Middle frontal gyrus (tissue), 1 donor: Measurements from ENCODE around the gene MYO7B.
"Not testable (repeated sequence)": the region's sequence is repeated elsewhere in the genome, so short reads cannot be mapped to it uniquely, and the experiment has no call there.

Experiments
- DNase-seq: peaks from one replicate; pipeline ENCODE4 v3.0.0-alpha.2; 2015; ENCODE audit warnings: low spot score; ENCODE audit errors: extremely low spot score

The MYO7B gene

DNA sequence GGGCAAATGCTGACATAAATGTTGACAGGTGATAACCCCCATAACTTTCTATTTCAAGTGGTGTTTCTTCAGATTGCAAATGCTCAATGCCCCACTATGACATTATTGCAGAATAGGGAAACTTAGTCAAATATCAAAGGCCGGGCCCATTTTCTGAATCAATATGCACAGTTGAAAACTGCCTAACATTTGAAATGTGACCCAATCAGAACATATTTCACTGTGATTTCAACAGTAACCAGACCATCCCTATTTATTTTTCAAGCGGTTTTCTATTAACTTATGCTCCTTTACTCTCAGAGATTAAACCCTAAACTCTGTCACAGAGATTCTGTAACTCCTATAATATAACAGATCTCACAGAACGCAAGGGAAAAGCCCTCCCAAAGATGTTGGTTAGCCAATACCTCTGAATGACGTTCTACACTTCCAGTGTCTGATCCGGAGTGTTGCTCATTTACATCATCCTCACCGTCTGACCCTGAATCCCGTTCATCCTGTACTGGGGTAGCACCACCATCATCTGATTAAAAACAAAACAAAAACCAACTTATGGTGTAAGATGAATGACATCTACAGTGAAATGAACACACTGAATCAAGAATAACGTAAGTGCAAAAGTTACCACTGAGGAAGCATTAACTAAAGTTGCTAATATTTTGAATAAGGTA lies 12.1 kb upstream of the MYO7B start:
- DNase-seq: no peak

DNA sequence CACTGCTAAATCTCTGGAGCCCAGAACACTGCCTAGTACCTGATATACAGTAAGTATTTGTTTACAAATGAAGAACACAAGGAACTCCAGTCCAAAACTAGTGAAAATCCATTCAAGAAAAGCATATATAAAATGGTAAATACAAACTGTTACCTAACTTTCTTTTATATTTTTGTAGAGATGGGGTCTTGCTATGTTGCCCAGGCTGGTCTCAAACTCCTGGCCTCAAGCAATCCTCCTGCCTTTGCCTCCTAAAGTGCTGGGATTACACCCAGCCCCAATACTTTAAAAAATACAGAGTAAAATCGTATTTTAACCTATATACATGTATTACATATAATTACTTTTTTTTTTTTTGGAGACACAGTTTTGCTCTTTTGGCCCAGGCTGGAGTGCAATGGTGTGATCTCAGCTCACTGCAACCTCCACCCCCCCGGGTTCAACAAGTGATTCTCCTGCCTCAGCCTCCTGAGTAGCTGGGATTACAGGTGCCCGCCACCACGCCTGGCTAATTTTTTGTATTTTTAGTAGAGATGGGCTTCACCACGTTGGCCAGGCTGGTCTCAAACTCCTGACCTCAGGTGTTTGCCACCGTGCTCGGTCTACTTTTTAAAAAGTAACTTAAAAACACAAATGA lies 11.2 kb upstream of the MYO7B start:
- DNase-seq: not testable (repeated sequence)

DNA sequence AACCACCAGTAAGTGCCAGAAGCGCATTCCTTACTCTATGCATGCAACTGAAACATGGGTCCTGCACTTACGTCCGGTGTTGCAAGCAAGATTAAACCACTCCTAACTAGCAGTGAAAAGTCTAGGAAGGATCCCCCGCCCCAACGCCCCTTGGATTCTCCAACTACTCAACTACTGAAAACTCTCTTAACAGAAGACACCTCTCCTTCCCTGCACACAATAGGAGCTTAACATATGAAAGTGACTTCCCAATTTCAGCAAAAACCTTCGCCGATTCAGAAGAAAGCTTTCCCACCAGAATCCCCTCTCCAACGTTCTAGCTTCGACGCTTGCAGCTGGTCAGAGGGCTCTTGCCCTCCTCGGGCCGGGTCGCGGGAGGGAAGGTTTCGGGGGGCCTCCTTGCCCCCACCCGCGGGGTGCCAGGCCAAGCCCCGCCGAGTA lies 9.8 kb upstream of the MYO7B start:
- DNase-seq: no peak

DNA sequence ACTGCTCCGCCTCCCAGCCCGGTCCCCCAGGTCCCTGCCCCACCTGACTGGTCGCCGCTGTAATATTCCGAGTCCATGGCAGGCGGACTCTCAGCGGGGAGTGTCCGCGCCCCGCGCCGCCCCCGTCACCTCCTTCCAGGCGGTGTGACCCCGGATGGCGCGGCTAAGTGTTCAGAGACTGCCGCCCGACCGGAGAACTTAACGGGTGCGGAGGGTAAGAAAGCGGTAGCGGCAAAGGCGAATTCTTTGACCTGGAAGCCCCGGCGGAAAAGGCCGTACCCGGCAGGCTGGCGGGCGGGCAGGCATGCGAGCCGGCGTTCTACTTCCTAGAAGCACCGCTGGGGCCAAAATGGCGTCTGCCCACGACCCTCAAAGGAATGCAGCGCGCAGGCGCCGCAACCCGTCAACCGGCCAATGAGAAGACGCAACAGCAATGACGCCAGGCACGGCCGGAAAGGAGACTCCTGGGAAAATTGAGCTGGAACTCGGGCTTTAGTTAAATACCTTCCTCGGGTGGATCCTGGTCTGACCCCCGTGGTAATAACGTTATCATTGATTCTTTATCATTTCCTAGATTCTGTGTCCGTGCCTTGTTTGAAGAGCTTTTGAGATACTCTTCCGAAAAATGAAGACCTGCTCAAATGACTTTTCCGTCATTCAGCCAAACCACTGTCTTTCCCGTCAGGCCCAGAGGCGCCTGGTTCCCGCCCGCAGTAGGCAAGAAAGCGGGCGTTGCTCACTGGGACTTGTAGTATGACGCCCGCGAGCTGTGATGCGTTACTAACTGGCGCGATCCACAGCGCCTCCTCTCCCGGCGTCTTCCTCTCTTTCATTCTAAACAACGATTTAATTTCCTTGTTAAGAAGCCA lies 9.1 kb upstream of the MYO7B start, which contains the start of gene IWS1:
TSS of gene IWS1 (minus strand) at position 358 of the 869 bp plus-strand sequence. CDS start at position 77, 281 bp downstream.
- peak; percentile 93 for DNase-seq

DNA sequence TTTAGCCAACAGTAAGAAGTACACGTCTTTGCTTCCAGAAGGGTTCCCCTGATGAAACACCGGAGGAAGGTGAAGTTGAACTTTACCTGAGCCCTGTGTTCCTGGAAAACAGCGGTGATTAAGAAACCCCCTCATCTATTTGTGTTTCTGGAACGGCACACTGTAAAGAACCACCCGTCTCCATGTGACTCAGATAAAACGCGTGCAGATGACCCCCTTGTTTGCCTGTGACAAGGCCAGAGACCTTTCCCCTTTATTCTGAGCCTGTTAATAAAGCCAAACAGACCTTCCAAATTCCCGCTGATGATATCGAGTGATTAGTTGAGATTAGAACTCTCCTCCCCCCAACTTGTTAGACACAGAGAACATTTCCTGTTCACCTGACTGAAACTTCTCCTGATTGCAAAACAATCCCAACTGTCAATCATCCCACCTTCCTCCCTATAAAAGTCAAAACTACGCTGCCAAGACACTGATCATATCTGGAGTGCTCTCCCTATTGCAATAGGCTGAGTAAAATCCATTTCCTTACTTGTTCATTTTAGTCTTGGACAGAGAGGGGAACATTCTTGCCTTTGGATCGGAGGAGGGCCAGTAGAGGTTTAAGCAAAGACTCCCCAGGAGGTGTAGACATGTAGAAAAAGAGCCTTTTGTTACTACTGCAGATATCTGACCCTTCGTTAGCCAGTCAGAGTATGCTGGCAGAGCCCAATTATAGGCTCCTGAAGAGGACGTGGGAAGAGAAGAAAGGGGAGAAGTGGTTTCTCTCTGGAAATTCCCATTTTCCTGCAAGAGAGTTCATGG lies 8.3 kb upstream of the MYO7B start:
- no peak for DNase-seq

DNA sequence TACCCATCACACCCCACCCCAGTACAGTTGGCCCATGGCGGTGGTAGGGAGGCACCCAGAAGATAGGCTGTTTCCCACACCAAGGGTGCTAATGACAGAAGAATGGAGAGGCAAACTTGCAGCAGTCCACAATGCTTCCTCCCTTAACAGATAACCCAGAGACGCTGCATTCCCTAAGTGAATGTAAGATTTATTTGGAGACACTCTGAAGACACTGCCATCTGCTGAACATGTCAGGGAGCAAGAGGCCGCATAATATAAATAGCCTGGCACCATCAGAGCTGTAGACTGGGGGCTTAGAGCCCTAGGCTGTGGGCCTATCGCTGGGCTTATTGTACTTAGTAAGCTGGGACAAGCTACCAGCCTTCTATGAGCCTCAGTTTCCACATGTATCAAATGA lies 7.0 kb upstream of the MYO7B start:
- DNase-seq: no peak

DNA sequence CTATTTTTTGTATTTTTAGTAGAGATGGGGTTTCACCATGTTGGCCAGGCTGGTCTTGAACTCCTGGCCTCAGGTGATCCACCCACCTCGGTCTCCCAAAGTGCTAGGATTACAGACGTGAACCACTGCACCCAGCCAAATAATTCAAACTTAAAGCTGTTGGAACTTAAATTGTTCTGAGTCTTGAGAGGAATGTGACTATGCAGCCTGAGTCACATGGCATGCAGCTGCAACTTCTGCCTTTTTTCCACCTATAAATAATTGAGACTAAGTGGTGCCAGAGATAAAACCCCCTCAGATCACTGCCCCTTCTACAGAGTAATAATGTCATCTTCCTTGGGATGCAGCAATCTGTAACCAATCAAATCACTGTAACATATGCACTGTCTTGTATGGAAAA lies 6.1 kb upstream of the MYO7B start:
- not testable (repeated sequence) for DNase-seq

DNA sequence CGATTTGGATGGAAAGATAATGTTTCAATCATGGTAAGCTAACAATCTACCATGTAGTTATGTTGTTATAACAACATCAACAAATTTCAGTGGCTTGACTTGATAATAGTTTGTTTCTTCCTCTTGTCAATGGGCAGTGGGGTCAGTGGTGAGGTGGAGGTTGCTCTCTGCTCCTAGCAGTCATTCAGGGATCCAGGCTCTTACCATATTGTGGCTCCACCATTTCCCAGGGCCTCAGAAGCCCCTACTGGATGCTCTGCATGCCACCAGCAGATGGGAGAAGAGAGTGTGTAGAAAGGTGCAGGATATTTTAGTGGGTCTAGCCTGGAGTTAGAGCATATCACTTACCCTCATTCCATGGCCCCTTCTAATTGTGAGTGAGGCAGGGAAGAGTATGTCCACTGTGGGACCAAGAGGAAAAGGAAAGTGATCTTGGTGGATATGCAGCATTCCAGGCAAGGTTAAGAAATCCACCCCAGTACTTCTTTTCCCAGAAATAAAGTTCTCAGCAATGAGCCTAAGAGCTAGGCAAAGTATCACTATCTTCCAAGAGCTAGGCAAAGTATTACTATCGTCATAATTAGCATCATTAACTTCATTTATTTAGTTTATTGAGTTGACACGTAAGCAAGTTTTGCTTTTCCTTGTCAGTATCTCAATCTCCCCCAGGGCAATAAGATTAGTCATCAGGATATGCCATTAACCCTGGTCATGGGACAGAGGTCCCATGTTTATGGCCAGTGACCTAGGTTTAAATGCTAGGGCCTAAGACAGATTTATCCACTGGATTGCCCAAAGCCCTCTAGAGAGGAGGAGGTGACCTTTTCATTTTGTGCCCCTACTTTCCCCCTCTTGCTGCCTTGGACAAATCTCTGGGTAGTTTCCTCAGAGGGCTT lies 5.0 kb upstream of the MYO7B start:
- no peak for DNase-seq

DNA sequence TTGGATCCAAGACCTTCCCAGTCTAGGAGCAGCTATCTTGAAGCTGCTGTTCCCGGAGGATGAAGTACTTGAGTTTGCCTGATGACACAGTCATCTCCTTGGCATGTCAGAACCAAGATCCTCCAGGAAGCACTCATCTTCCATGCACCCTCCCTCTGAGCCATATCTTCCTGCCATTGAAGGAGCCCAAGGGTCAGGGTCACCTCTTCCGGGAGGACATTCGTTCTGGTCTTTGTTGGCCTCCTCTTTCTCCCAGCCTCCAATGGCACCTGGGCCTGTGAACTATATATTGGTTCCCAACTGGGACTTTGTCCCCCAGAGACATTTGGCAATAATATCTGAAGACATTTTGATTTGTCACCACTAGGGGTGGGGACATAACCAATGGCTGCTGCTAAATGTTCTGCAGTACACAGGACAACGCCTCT lies 4.2 kb upstream of the MYO7B start:
- no peak for DNase-seq

DNA sequence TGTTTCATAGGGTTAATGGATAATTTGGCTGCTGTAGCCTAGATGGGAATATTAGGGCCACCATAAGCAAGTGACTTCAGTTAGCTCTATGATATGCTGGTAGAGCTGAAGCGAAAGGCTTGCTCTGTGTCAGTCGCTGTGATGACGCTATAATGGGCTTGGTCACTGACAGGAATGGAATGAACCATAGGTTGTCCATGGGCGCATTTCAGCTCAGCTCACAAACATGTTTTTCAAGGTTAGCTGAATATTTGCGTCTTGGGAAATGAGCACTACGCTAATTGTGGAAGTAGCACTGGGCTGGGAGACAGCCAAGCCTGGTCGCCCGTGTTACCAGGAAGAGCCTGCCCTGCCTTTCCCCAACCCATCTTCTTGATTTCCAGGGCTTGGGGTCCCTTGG lies 3.2 kb upstream of the MYO7B start:
- DNase-seq: no peak

DNA sequence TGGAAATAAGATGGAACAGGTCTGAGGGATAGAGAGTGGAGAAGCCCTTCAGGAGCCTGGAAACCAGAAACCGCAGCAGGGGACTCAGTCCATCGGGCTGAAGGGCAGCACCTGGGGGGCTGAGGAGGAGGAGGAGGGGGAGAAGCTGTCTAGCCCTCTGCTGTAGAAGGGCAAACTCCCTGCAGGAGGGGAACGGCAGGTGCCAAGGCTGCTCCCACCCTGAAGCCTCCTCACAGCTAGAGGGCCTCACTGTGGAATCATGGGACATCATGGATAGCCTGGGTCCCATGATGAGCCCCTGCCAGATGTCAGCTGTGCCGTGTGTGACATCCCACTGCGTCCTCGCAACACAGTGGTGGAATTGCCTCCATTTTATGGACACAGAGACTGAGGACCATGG lies 435 bp downstream of the MYO7B start:
- no peak for DNase-seq

DNA sequence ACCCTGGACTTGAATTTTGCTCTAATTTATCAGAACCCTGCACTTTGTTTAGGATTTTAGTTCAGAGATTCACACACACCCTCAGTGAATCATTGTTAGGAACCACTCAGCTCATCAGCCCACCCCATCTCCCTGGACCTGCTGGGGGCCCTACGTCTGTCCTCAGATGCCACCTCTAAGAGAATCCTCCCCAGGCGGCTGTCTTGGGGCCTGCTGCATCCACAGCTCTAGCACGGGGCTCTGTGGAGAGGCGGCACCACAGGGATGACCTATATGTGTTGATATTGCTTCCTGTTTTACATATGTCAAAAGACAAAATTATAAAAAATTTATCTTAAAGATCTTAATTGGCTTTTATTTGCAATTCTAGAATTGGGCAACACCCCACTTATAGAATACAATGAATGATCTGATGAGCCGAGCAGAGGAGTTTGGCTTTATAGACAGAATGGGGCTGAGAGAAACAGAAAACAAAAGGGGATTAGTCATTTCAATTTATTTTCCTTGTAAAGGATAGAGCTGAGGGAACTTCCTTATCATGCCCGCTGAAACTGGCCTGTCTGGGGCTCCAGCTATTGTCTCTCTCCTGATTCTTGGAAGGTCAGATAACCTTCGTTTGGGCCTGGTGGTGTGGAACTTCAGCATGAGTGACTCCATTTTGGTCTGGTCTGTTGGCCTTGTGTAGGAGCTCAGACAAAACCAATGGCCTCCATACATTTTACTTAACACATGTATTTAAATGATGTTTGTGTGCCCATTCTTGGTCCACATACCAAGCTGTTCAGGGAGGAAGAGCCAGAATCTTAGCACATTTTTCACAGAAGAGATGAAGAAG lies 1.4 kb downstream of the MYO7B start:
- DNase-seq: no peak

DNA sequence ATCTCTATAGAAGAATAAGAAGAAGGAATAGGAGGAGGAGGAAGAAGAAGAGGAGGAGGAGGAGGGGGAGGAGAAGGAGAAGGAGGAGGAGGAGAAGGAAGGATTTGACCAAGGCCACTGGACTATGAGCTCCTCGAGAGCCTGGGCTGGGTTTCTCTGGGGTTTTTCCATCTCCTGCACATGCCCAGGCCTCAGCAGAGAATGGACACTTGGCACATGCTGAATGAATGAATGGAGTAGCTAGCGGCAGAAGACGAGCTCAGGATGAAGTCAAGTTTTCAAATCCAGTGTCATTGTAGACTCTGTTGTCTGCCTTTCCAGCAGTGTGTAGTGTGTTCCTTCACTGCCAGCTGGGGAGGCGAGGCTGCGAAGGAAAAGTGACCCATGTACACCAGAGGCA lies 2.2 kb downstream of the MYO7B start:
- no peak for DNase-seq

DNA sequence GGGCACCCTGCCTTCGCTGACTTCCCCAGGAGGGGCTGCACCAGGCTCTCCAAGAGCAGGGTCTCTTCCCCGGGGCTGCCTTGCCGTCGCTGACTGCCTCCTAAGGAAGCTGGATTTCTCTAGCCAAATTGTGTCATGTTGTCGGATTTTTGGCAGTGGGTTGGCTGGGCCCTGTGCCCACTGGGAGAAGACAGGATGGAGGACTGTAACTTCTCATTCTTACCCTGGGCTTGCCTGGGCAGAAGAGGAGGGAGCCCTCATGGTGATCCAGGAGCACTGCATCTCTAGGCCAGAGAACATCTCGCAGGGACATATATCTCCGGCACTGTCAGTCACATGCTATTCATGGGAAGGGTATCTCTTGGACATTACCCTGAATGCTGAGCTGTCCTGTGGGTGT lies 6.3 kb downstream of the MYO7B start:
- no peak for DNase-seq

DNA sequence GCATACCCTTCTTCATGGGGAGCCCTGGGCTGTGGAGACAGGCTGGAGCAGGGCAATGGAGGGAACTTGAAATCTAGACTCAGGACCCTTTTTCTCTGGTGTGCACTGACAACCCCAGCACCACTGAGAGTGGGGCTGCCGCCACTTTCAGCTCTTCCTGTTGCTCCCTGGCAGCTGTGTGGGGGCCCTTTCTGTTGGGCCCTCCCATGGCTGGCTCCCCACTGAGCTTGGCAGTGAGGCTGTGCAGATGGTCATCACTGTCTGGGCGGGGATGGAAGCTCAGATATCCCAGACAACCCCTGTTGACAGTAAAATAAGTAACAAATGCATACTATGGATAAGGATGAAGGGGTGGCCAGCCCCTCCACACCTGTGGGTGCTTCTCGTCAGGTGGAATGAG lies 6.7 kb downstream of the MYO7B start:
- DNase-seq: no peak

DNA sequence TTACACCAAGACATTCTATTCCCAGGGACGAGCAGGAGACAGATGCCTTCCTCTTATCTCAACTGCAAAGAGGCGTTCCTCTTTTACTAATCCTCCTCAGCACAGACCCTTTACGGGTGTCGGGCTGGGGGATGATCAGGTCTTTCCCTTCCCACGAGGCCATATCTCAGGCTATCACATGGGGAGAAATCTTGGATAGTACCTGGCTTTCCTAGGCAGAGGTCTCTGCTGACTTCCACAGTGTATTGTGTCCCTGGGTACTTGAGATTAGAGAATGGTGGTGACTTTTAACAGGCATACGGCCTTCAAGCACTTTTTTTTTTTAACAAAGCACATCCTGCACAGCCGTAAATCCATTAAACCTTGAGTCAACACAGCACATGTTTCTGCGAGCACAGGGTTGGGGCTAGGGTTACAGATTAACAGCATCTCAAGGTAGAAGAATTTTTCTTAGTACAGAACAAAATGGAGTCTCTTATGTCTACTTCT lies 7.6 kb downstream of the MYO7B start:
- DNase-seq: not testable (repeated sequence)

DNA sequence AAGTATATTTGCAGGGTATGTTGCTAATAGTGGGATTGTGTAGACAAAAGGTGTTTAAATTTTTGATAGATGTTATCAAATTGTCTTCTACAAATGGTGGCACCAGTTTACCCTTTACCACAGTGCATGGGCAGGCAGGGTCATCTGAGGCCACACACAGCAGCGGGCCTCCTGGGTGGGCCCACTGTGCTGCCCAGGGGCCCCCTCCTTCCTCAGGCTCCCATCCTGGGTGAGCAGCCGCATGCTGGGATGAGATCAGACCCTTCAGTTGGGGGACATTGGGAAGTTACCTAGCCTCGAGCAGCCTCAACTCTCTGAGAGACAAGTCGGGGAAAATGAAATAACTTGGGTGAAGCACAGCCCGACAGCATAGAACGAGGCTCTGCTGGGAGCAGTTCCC lies 9.7 kb downstream of the MYO7B start:
- DNase-seq: no peak

DNA sequence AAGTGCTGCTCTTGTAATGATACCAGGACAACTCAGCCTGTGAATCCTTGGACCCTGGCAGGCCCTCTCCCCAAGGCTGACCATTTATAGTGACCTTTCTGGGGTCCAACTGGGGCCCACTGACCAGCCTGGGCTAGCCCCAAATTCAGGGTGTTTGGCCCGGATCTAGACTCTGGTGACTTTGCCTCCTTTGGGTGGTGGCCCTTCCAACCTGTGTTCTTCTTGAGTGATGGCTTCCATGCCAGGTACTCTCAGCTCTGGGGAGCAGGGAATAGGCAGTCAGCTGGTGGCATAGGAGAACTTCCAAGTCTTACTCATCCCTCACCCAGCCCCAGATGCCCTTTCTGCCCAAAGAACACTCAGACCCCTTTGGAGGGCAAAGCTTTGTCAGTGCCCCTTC lies 10.3 kb downstream of the MYO7B start:
- DNase-seq: no peak

DNA sequence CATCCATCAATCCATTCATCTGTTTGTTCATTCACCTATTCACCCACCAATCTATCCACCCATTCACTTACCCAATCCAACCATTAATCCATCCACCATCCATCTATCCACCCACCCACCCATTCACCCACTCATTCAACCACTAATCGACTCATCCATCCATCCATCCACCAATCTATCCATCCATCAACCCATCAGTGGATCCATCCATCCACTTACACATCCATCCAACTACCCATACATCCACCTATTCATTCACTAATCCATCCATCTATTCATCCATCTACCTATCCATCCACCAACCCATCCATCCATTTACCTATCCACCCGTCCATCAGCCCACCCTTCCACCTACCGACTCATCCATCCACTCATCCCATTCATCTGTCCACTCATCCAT lies 11.3 kb downstream of the MYO7B start:
- DNase-seq: no peak
